Measurements from ENCODE around the gene EEF1AKMT3.

DNA sequence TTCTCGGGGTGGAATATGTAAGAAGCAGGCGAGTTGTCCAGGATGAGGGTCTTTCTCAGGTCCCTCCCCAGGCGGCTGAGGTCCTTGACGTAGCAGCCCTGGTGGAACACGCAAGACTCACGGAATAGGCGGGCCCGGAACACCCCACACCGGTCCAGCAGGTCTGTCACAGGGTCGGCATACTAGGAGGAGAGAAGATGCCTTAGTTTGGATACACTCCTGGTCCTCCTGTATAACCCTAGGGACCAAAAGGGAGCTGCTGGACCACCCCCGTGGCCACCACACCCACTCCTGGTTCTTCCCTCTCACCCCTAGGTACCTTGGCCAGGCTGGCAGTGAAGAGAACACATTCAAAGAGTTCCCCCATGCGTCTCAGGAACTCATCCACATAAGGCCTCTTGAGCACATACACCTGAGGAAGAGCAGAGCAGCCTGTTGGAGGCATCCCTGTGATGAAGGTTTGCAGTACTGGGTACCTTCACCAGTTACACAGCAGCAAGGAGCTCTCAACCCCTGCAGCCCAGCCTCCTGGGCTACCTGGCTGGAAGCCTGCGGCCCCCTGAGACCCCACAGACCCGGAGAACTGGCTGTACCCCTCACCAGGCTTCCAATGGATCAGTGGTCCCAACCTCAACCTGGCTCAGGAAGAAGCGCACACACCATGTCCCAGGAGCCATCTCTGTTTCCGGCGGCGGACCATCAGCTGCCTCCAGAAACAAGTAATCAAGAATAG lies 51.7 kb downstream of the EEF1AKMT3 start:
- TF ChIP-seq, protein P1, sequence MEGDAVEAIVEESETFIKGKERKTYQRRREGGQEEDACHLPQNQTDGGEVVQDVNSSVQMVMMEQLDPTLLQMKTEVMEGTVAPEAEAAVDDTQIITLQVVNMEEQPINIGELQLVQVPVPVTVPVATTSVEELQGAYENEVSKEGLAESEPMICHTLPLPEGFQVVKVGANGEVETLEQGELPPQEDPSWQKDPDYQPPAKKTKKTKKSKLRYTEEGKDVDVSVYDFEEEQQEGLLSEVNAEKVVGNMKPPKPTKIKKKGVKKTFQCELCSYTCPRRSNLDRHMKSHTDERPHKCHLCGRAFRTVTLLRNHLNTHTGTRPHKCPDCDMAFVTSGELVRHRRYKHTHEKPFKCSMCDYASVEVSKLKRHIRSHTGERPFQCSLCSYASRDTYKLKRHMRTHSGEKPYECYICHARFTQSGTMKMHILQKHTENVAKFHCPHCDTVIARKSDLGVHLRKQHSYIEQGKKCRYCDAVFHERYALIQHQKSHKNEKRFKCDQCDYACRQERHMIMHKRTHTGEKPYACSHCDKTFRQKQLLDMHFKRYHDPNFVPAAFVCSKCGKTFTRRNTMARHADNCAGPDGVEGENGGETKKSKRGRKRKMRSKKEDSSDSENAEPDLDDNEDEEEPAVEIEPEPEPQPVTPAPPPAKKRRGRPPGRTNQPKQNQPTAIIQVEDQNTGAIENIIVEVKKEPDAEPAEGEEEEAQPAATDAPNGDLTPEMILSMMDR (IDR thresholded peaks at IDR 0.05): no peak
- no peak for TF ChIP-seq POLR2A (IDR thresholded peaks at IDR 0.05)
- TF ChIP-seq POLR2AphosphoS5 (IDR thresholded peaks at IDR 0.05): no peak
- TF ChIP-seq EP300 (IDR thresholded peaks at IDR 0.05; ENCODE audit: low read depth): no peak
